Measurements from ENCODE around the gene GUCY1A1. TPM values are rescaled to one million over a fixed set of nuclear protein-coding genes. Genes with fewer than 3 reads are reported as not detected.

Gene GUCY1A1
- total RNA-seq, 2 experiments from 2014 or later: 0.09 to 0.45 TPM

DNA sequence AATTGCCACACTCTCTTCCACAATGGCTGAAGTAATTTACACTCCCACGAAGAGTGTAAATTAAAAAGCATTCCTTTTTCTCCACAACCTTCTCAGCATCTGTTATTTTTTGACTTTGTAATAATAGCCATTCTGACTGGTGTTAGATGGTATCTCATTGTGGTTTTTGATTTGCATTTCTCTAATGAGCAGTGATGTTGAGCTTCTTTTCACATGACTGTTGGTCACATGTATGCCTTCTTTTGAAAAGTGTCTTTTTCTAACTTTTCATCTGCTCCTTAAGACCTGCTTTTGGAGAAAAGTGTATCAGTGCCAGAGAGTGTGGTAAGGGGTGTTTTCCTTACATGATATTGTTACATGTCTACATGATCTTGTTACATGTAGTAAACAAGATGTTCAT is 25.7 kb downstream of the GUCY1A1 start:
- Mint-ChIP-seq H3K36me3 (ENCODE audit: low read depth) (no peaks in the 10 kb centered on the region), H3K4me3 (no peak overlapping the region), H3K27ac (no peak overlapping the region), H3K27me3 (no peaks in the 10 kb centered on the region), H3K9me3 (no peaks in the 10 kb centered on the region), H3K4me1 (ENCODE audit: low read depth) (no peaks in the 10 kb centered on the region)
- ATAC-seq (no peak), DNase-seq (no peak)
- intact Hi-C loops (cut with micrococcal nuclease): no loop called here
- TF ChIP-seq, protein P1, sequence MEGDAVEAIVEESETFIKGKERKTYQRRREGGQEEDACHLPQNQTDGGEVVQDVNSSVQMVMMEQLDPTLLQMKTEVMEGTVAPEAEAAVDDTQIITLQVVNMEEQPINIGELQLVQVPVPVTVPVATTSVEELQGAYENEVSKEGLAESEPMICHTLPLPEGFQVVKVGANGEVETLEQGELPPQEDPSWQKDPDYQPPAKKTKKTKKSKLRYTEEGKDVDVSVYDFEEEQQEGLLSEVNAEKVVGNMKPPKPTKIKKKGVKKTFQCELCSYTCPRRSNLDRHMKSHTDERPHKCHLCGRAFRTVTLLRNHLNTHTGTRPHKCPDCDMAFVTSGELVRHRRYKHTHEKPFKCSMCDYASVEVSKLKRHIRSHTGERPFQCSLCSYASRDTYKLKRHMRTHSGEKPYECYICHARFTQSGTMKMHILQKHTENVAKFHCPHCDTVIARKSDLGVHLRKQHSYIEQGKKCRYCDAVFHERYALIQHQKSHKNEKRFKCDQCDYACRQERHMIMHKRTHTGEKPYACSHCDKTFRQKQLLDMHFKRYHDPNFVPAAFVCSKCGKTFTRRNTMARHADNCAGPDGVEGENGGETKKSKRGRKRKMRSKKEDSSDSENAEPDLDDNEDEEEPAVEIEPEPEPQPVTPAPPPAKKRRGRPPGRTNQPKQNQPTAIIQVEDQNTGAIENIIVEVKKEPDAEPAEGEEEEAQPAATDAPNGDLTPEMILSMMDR (IDR thresholded peaks at IDR 0.05): no peak
- ChIA-PET CTCF (no interaction called here), POLR2A (no interaction called here)

DNA sequence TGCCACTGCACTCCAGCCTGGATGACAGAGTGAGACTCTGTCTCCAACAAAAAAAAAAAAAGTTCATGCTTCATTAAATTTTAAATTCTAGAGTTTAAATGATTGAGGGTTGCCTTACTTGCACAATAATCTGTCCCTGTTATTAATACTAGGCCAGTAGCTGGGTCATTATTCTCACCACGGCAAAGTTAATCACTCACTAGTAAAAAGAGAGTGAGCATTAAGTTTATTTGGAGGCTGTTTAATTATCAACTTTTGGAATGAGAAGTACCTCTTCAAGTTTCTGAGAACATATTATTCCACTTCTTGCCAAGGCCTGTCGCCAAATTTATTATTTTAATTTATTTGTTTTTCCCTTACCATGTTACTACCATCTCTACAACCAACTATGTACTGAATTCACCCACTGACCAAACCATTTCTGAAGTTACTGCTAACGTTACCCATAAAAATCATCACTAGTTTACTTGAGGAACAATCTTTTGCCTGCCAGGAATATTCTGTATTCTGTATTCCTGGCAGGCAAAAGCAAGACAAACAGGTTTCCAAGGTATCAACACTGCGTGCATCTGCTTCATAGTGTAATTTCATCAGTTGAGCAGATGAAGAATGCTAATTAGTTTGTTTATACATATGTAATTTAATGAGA is 26.5 kb downstream of the GUCY1A1 start:
- DNase-seq: no peak
- H3K9me3 Mint-ChIP-seq: no peaks in the 10 kb centered on the region
- H3K27ac Mint-ChIP-seq: no peak overlapping the region
- TF ChIP-seq, protein P1 (IDR thresholded peaks at IDR 0.05): no peak
- ChIA-PET POLR2A (no interaction called here), CTCF (interaction anchor here (0.6 kb wide), 1 partner anchor 89 kb away, joined by 3 read pairs; no protein-coding TSS in a partner anchor)
- no peaks in the 10 kb centered on the region for H3K27me3 Mint-ChIP-seq
- no peak overlapping the region for H3K4me3 Mint-ChIP-seq
- intact Hi-C loops (cut with micrococcal nuclease): no loop called here
- no peaks in the 10 kb centered on the region for H3K4me1 Mint-ChIP-seq (ENCODE audit: low read depth)
- no peaks in the 10 kb centered on the region for H3K36me3 Mint-ChIP-seq (ENCODE audit: low read depth)
- ATAC-seq: no peak

DNA sequence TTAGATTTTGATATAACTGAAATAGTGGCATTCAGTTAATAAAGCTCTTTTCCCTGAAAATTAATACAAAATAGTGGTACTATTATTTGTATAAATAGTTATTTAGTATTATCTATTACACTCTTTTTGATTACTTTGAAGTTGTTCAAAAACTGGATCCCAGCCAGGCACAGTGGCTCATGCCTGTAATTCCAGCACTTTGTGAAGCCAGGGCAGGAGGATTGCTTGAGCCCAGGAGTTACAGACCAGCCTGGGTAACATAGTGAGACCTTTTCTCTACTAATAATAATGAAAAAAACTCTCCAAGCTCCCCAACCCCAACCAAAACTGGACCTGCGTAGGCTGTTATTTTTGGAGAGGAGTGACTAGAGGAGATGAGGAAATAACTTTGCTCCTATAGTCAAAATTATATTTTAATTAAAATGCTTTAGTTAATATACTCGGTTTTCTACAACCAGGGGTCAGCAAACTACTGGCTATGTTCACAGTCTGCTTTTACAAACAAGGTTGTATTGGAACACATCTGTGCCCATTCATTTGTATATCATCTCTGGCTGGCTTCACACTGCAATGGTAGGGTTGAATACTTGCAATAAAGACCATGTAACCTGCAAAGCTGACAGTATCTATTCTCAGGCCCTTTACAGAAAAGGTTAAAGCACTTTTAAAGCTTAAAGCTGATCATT is 27.6 kb downstream of the GUCY1A1 start:
- Mint-ChIP-seq H3K4me1 (ENCODE audit: low read depth) (no peaks in the 10 kb centered on the region), H3K4me3 (no peak overlapping the region), H3K36me3 (ENCODE audit: low read depth) (no peaks in the 10 kb centered on the region), H3K27ac (no peak overlapping the region), H3K27me3 (no peaks in the 10 kb centered on the region), H3K9me3 (no peaks in the 10 kb centered on the region)
- TF ChIP-seq, protein P1 (IDR thresholded peaks at IDR 0.05): no peak
- intact Hi-C loops (cut with micrococcal nuclease): no loop called here
- DNase-seq: no peak
- POLR2A ChIA-PET: no interaction called here
- no peak for ATAC-seq
- CTCF ChIA-PET: interaction anchor here (1.4 kb wide), 1 partner anchor 8 kb away, joined by 4 read pairs; no protein-coding TSS in a partner anchor

DNA sequence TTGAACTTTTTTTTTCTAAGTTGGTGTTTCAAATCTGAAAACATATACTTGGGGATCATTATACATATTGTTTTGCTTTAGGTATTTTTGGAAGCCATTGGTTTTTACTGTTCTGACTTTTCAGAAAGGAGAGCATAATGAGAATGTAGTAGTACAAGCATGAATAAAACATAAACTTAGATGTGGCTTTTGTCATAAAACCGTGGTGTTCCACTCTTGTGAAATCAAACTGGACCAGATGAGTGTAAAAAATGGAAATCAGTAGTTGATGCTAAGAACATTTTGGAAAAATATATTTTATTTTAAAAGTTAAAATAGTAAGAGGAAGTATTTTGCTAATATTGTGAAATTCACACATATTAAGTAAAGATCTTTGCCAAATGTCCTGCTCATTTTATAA is 29.6 kb downstream of the GUCY1A1 start:
- H3K4me3 Mint-ChIP-seq: no peak overlapping the region
- POLR2A ChIA-PET: no interaction called here
- DNase-seq (no peak), ATAC-seq (no peak)
- CTCF ChIA-PET: no interaction called here
- TF ChIP-seq, protein P1 (IDR thresholded peaks at IDR 0.05): no peak
- H3K27ac Mint-ChIP-seq: no peak overlapping the region
- no peaks in the 10 kb centered on the region for H3K36me3 Mint-ChIP-seq (ENCODE audit: low read depth)
- peaks cover under 1% of the 10 kb centered on the region for H3K27me3 Mint-ChIP-seq
- no peaks in the 10 kb centered on the region for H3K9me3 Mint-ChIP-seq
- H3K4me1 Mint-ChIP-seq (ENCODE audit: low read depth): no peaks in the 10 kb centered on the region
- intact Hi-C loops (cut with micrococcal nuclease): no loop called here

DNA sequence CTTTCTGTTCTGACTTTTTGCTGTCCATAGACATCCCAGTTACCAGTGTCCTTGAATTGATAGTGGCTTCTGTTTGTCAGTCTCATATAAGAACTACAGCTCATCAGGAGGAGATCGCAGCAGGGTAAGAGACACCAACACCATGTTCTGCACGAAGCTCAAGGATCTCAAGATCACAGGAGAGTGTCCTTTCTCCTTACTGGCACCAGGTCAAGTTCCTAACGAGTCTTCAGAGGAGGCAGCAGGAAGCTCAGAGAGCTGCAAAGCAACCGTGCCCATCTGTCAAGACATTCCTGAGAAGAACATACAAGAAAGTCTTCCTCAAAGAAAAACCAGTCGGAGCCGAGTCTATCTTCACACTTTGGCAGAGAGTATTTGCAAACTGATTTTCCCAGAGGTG is 30.1 kb downstream of the GUCY1A1 start:
- Mint-ChIP-seq H3K27me3 (peaks cover 3% of the 10 kb centered on the region), H3K9me3 (no peaks in the 10 kb centered on the region), H3K36me3 (ENCODE audit: low read depth) (no peaks in the 10 kb centered on the region), H3K27ac (no peak overlapping the region), H3K4me1 (ENCODE audit: low read depth) (no peaks in the 10 kb centered on the region), H3K4me3 (no peak overlapping the region)
- DNase-seq (no peak), ATAC-seq (no peak)
- CTCF ChIA-PET: no interaction called here
- POLR2A ChIA-PET: interaction anchor here (0.8 kb wide), 1 partner anchor 11 kb away, joined by 3 read pairs; no protein-coding TSS in a partner anchor
- TF ChIP-seq, protein P1 (IDR thresholded peaks at IDR 0.05): no peak
- intact Hi-C loops (cut with micrococcal nuclease): no loop called here

All from activated CD8-positive, alpha-beta T cell treated with anti-CD3 and anti-CD28 coated beads for 36 hours (primary cell).